Nephron progenitor cell (in vitro differentiated cells): ENCODE results near the gene CLDN7.

Experiments used
- DNase-seq: peaks from one replicate; pipeline ENCODE4 v3.0.0; 2021
- H3K27ac Mint-ChIP-seq: 2 replicates; pipeline ENCODE4 v1.8.0; 2021; ENCODE audit warnings: mild to moderate bottlenecking, moderate library complexity, mixed read lengths
- H3K27me3 Mint-ChIP-seq: 2 replicates; pipeline ENCODE4 v1.8.0; 2021; ENCODE audit warnings: mild to moderate bottlenecking, low read depth, mixed read lengths; ENCODE audit not compliant: poor library complexity
- H3K36me3 Mint-ChIP-seq: 2 replicates; pipeline ENCODE4 v1.8.0; 2021; ENCODE audit warnings: low read depth, mixed read lengths
- H3K4me1 Mint-ChIP-seq: 2 replicates; pipeline ENCODE4 v1.8.0; 2021; ENCODE audit warnings: mixed read lengths
- H3K4me3 Mint-ChIP-seq: 2 replicates; pipeline ENCODE4 v1.8.0; 2021; ENCODE audit warnings: mild to moderate bottlenecking, moderate library complexity, mixed read lengths
- H3K9me3 Mint-ChIP-seq: 2 replicates; pipeline ENCODE4 v1.8.0; 2021; ENCODE audit warnings: mild to moderate bottlenecking, moderate library complexity, mixed read lengths
- CTCF ChIP-seq: fragments of 200-600 bp; sonication (generic); IDR thresholded peaks from 2 replicates; pipeline ENCODE4 v1.5.0; 2021; ENCODE audit warnings: antibody characterized with exemption

CLDN7 gene

GRCh38 chr17:7252176-7253043 is 9.9 kb downstream of the CLDN7 start, which contains the start of gene ELP5:
Gene ELP5 (plus strand): TSS chr17:7252215. CDS start chr17:7252551, 336 bp downstream.
- Mint-ChIP-seq H3K4me1 (peaks cover 51% of the 10 kb centered on the region), H3K27ac (peak within 1 kb of the TSS; percentile 100), H3K27me3 (peaks cover 2% of the 10 kb centered on the region), H3K9me3 (no peaks in the 10 kb centered on the region), H3K4me3 (peak within 1 kb of the TSS; percentile 98), H3K36me3 (peaks cover 29% of the 10 kb centered on the region)
- peak; percentile 94 for DNase-seq
- TF ChIP-seq CTCF = no peak

GRCh38 chr17:7251661-7252175 is 10.6 kb downstream of the CLDN7 start, which contains the start of gene CTDNEP1:
Gene CTDNEP1 (minus strand): TSS chr17:7251734. CDS start chr17:7251296, 438 bp downstream.
- DNase-seq = peak; percentile 99
- TF ChIP-seq CTCF = no peak
- Mint-ChIP-seq H3K4me1 (peaks cover 51% of the 10 kb centered on the region), H3K4me3 (peak within 1 kb of the TSS; percentile 98), H3K27me3 (peaks cover 2% of the 10 kb centered on the region), H3K9me3 (no peaks in the 10 kb centered on the region), H3K36me3 (peaks cover 27% of the 10 kb centered on the region), H3K27ac (peak within 1 kb of the TSS; percentile 100)

- peak overlapping the region; percentile 97 for H3K27ac Mint-ChIP-seq
- no peak for TF ChIP-seq CTCF
- peak overlapping the region; percentile 98 for H3K4me3 Mint-ChIP-seq
- peaks cover 29% of the 10 kb centered on the region for H3K36me3 Mint-ChIP-seq
- peak; percentile 46 for DNase-seq
- no peaks in the 10 kb centered on the region for H3K9me3 Mint-ChIP-seq
- H3K27me3 Mint-ChIP-seq = peaks cover 2% of the 10 kb centered on the region
- H3K4me1 Mint-ChIP-seq = peaks cover 51% of the 10 kb centered on the region
Measured at GRCh38 chr17:7250695-7251627, 11.3 kb downstream of the CLDN7 start.

- Mint-ChIP-seq H3K4me3 (peak overlapping the region; percentile 98), H3K9me3 (no peaks in the 10 kb centered on the region), H3K36me3 (peaks cover 31% of the 10 kb centered on the region), H3K4me1 (peaks cover 50% of the 10 kb centered on the region), H3K27me3 (peaks cover 2% of the 10 kb centered on the region), H3K27ac (peak overlapping the region; percentile 93)
- TF ChIP-seq CTCF = no peak
- no peak for DNase-seq
Measured at GRCh38 chr17:7249830-7250229, 12.4 kb downstream of the CLDN7 start.

- Mint-ChIP-seq H3K36me3 (peaks cover 32% of the 10 kb centered on the region), H3K27ac (peak overlapping the region; percentile 90), H3K27me3 (no peaks in the 10 kb centered on the region), H3K4me1 (peaks cover 46% of the 10 kb centered on the region), H3K4me3 (peak overlapping the region; percentile 98), H3K9me3 (no peaks in the 10 kb centered on the region)
- no peak for DNase-seq
- no peak for TF ChIP-seq CTCF
Measured at GRCh38 chr17:7249214-7249613, 13.1 kb downstream of the CLDN7 start.
